A673 (cell line): ENCODE data around the gene TTC7B. TPM values are rescaled to one million over a fixed set of nuclear protein-coding genes. Genes with fewer than 3 reads are reported as not detected.

Experiments
- BruUV-seq: library from RNA; stranded (reverse); fragments of 400-500 nt; replicated peaks from 2 replicates; lab custom pipeline; 2021; lab: Mats Ljungman, UMichigan
- CTCF ChIA-PET: fragments of 300-600 bp; sonication (Branson Sonifier 250); formaldehyde crosslinking; loops from one replicate; lab custom pipeline; 2022; ENCODE audit warnings: antibody characterized with exemption; lab: Charles Lee
- POLR2A ChIA-PET: fragments of 300-600 bp; sonication (Branson Sonifier 250); formaldehyde crosslinking; loops from one replicate; lab custom pipeline; 2022; ENCODE audit warnings: antibody characterized with exemption; ENCODE audit not compliant: low non-redundant PET; lab: Charles Lee
- DNase-seq: peaks from one replicate; pipeline ENCODE4 v3.0.0-alpha.2; 2015; ENCODE audit warnings: low spot score
- H3K27ac ChIP-seq: fragments of 200-600 bp; sonication (generic); 2 replicates; pipeline ENCODE4 v1.5.1; 2016; ENCODE audit warnings: mixed run types, low read depth, mild to moderate bottlenecking, mixed read lengths, antibody characterized with exemption, low read length; ENCODE audit not compliant: poor library complexity, severe bottlenecking
- H3K27me3 ChIP-seq: fragments of 200-600 bp; sonication (generic); replicated peaks from 2 replicates; pipeline ENCODE4 v1.6.1; 2017; ENCODE audit warnings: mixed run types, low read depth, mild to moderate bottlenecking, mixed read lengths, antibody characterized with exemption, low read length; ENCODE audit not compliant: insufficient read depth, poor library complexity
- H3K36me3 ChIP-seq: fragments of 200-600 bp; sonication (generic); 2 replicates; pipeline ENCODE4 v1.6.1; 2016; ENCODE audit warnings: mixed run types, mild to moderate bottlenecking, mixed read lengths, antibody characterized with exemption, low read length; ENCODE audit not compliant: insufficient read depth, poor library complexity, severe bottlenecking
- H3K4me1 ChIP-seq: fragments of 200-600 bp; sonication (generic); 2 replicates; pipeline ENCODE4 v1.6.1; 2017; ENCODE audit warnings: mixed run types, mild to moderate bottlenecking, mixed read lengths, antibody characterized with exemption, low read length; ENCODE audit not compliant: insufficient read depth, poor library complexity, severe bottlenecking
- H3K4me3 ChIP-seq: fragments of 200-600 bp; sonication (generic); 2 replicates; pipeline ENCODE4 v1.5.1; 2016; ENCODE audit warnings: low read depth, mixed run types, mild to moderate bottlenecking, mixed read lengths, low read length; ENCODE audit not compliant: poor library complexity, severe bottlenecking
- H3K9me3 ChIP-seq: fragments of 200-600 bp; sonication (generic); 2 replicates; pipeline ENCODE4 v1.6.1; 2016; ENCODE audit warnings: mixed run types, low read depth, mild to moderate bottlenecking, mixed read lengths, antibody characterized with exemption, low read length; ENCODE audit not compliant: poor library complexity, severe bottlenecking
- EZH2 ChIP-seq: fragments of 200-600 bp; sonication (generic); IDR thresholded peaks from 2 replicates; pipeline ENCODE4 v1.6.1; 2017; ENCODE audit warnings: borderline replicate concordance, low read depth, mild to moderate bottlenecking, mixed read lengths, antibody characterized with exemption, low read length; ENCODE audit not compliant: poor library complexity, severe bottlenecking
- intact Hi-C: fragments of 100-400 bp; cut with micrococcal nuclease; formaldehyde crosslinking; loops from one replicate; pipeline ENCODE4 v1.10.0; 2022; ENCODE audit not compliant: unreplicated experiment
- total RNA-seq: library from RNA; stranded (reverse); gene quantifications from 2 replicates; pipeline ENCODE4 v1.2.3, GENCODE V29; 2021
- TF ChIP-seq, protein P1 (sequence below): fragments of 300-800, 200-600 bp; sonication (generic); conservative IDR thresholded peaks from 2 replicates; pipeline ENCODE4 v1.5.1; 2017; ENCODE audit warnings: low read depth, mild to moderate bottlenecking, antibody characterized with exemption, low read length, moderate library complexity, mixed read lengths

The TTC7B gene
- total RNA-seq, 1 experiment from 2014 or later = 39.2 TPM

DNA sequence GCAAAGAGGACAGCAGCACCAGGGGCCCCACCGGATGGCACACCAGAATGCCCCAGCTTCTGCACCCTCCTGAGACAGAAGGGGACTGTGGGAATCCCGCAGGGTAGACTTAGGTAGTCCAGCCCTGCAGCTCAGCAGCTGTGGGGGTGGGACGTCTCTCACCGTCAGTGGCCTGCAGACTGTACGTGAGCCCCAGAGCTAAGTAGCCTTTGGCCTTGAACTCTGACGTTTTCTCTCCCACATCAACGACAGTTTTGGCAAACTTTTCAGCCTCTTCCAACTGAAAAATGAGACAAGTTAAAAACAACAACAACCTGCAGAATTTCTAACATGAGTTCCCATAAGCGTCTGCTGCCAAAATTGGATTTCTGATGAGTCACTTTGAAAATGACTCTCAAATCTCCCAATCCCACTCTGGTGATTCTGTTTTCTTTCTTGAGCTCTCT lies 161.4 kb downstream of the TTC7B start:
- Histone ChIP-seq H3K27ac (peak overlapping the region; percentile 29), H3K9me3 (no peaks in the 10 kb centered on the region), H3K27me3 (no peaks in the 10 kb centered on the region), H3K36me3 (no peaks in the 10 kb centered on the region), H3K4me1 (peaks cover 17% of the 10 kb centered on the region), H3K4me3 (no peak overlapping the region)
- TF ChIP-seq, protein P1, sequence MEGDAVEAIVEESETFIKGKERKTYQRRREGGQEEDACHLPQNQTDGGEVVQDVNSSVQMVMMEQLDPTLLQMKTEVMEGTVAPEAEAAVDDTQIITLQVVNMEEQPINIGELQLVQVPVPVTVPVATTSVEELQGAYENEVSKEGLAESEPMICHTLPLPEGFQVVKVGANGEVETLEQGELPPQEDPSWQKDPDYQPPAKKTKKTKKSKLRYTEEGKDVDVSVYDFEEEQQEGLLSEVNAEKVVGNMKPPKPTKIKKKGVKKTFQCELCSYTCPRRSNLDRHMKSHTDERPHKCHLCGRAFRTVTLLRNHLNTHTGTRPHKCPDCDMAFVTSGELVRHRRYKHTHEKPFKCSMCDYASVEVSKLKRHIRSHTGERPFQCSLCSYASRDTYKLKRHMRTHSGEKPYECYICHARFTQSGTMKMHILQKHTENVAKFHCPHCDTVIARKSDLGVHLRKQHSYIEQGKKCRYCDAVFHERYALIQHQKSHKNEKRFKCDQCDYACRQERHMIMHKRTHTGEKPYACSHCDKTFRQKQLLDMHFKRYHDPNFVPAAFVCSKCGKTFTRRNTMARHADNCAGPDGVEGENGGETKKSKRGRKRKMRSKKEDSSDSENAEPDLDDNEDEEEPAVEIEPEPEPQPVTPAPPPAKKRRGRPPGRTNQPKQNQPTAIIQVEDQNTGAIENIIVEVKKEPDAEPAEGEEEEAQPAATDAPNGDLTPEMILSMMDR = no peak
- TF ChIP-seq EZH2 = no peak
- intact Hi-C loops = no loop called here
- POLR2A ChIA-PET = no interaction called here
- peak; percentile 8 for DNase-seq
- no TSS peak for BruUV-seq
- CTCF ChIA-PET = no interaction called here

DNA sequence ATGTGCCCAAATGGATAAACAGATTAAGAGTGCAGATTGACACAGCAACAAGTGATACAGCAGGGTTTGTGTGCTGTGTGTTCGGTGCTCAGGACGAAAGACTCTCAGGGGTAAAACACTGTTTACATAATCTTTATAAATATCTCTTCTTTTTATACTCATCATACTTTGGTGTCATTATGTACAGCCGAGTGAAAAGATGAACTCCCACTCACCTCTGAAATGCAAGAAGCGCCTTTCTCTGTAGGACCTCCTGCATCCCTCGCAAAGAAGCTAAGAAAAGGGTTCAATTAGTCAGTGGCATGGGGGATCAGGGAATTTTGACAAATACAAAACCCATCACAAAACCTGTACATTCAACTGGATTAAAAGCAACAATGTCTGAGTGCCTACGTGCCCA lies 163.6 kb downstream of the TTC7B start:
- Histone ChIP-seq H3K27me3 (no peaks in the 10 kb centered on the region), H3K4me3 (no peak overlapping the region), H3K36me3 (no peaks in the 10 kb centered on the region), H3K9me3 (no peaks in the 10 kb centered on the region), H3K27ac (no peak overlapping the region), H3K4me1 (peaks cover 17% of the 10 kb centered on the region)
- BruUV-seq = no TSS peak
- ChIA-PET CTCF (no interaction called here), POLR2A (no interaction called here)
- intact Hi-C loops = no loop called here
- TF ChIP-seq, protein P1 = no peak
- TF ChIP-seq EZH2 = no peak
- DNase-seq = no peak

GRCh38 chr14:90651976-90652560 lies 164.2 kb downstream of the TTC7B start:
- BruUV-seq = no TSS peak
- no peak for TF ChIP-seq EZH2
- TF ChIP-seq, protein P1 = no peak
- intact Hi-C loops = no loop called here
- ChIA-PET POLR2A (no interaction called here), CTCF (no interaction called here)
- DNase-seq = no peak
- Histone ChIP-seq H3K4me1 (peaks cover 17% of the 10 kb centered on the region), H3K36me3 (no peaks in the 10 kb centered on the region), H3K9me3 (no peaks in the 10 kb centered on the region), H3K4me3 (no peak overlapping the region), H3K27me3 (no peaks in the 10 kb centered on the region), H3K27ac (no peak overlapping the region)
